Hepatocyte (in vitro differentiated cells): ENCODE measurements around the gene MAGI1.

Source experiments
- CTCF ChIP-seq: fragments of 200-600 bp; sonication (generic); IDR thresholded peaks from 2 replicates; pipeline ENCODE4 v1.5.1; 2016; ENCODE audit warnings: antibody characterized with exemption, mild to moderate bottlenecking; ENCODE audit not compliant: poor library complexity
- EZH2 ChIP-seq: fragments of 200-600 bp; sonication (generic); IDR thresholded peaks from 2 replicates; pipeline ENCODE4 v1.6.1; 2016; ENCODE audit warnings: antibody characterized with exemption, mild to moderate bottlenecking, borderline replicate concordance

DNA sequence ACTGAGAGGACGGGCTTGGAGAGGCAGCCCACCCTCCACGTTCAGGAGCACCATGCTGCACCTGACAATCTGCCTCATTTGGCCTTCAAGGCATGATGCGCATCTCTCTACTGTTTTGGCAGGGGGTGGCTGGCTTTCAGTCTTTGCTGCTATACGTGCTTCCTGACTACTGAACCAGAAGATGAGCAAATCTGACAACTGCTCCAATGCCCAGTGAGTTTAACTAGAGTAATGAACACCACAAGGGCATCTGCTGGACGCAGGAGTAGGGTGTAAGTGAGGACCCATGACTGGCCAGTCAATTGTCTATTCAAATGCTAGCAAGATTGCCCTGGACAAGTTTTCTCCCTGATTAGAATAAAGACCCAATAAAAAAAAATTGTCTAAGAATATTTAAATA, 335.7 kb downstream of the MAGI1 start:
- TF ChIP-seq EZH2 (no peak), CTCF (no peak)
